GM21360 (cell line): ENCODE measurements around the gene SMAP1.
"Not testable (repeated sequence)": the region's sequence is repeated elsewhere in the genome, so short reads cannot be mapped to it uniquely, and the experiment has no call there.

Experiments
- ATAC-seq: cut with Tn5 transposase; IDR thresholded peaks from one replicate; pipeline ENCODE4 v1.9.1; 2021; ENCODE audit warnings: mild to moderate bottlenecking, moderate library complexity; ENCODE audit not compliant: unreplicated experiment

The SMAP1 gene

DNA sequence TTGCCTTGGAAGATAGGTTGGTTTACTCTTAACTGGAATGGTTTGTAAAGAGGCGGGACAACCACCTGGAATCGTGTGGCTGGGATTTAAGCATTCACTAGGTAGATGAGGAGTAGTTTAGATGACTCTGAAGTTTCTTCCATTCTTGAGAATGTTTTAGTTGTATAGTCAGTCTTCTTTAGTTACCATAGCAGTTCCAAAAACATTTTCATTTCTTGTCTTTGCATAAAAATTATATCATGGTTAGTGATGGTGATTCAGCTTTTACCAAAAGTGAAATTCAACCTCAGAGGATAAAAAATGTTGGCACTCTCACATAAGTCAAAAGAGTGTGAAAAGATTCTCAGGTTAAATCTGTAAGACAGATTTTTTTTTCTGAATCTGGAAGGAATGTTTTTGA lies 70.3 kb downstream of the SMAP1 start:
- no peak for ATAC-seq

DNA sequence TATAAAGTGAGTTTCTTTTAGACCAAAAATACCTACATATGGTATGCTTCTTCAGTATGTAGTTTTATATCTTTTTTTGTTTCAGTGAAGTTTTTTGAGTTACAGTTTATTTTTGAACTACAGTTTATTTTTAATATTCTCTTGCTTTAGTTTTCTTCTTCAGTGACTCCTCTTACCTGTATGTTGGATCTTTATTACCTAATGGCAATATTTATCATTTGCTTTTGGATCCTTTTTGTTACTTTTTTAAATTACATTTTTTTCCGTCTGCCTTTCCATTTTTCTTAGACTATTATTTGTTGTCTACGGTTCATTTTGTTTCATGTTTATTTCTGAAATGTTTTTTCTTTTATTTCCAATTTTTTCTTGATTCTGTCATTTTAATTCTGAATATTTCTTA lies 71.9 kb downstream of the SMAP1 start:
- ATAC-seq, result no peak

DNA sequence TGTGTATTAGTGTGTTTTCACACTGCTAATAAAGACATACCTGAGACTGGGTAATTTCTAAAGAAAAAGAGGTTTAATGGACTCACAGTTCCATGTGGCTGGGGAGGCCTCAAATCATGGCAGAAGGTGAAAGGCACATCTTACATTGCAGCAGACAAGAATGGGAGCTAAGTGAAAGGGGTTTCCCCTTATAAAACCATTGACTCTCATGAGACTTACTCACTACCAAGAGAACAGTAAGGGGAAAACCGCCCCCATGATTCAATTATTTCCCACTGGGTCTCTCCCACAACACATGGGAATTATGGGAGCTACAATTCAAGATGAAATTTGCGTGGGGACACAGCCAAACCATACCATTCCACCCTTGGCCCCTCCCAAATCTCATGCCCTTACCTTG lies 73.1 kb downstream of the SMAP1 start:
- not testable (repeated sequence) for ATAC-seq

DNA sequence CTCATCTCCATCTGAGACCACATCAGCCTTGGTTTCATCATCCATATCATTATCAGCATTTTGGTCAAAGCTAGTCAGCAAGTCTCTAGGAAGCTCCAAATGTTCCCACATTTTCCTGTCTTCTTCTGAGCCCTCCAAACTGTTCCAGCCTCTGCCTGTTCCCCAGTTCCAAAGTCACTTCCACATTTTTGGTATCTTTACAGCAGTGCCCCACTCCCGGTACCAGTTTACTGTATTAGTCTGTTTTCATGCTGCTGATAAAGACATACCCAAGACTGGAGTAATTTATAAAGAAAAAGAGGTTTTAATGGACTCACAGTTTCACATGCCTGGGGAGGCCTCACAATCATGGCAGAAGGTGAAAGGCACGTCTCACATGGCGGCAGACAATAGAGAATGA lies 74.8 kb downstream of the SMAP1 start:
- not testable (repeated sequence) for ATAC-seq

DNA sequence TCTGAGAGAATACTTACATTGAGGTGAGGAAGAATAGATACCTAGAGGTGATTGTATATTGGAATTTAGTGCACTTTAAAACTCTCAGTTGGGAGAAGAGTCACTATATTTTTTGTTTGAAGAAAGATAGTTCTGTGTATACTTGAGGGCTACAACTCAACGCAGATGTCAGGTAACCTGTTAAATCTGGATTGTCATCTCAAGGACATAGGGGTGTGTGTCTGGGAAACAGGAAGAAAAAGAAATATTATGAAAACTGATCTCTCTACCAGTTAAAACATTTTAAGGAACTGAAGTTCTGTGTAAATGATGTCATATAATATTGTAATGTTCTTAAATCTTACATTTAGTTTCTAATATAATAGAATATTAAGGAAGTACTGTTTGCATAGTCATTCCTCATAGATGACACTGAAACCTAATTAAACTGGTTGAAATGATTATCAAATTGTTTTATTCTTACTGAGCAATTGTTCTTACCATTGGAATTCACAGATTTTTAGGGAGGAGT lies 86.2 kb downstream of the SMAP1 start:
- ATAC-seq, result no peak

DNA sequence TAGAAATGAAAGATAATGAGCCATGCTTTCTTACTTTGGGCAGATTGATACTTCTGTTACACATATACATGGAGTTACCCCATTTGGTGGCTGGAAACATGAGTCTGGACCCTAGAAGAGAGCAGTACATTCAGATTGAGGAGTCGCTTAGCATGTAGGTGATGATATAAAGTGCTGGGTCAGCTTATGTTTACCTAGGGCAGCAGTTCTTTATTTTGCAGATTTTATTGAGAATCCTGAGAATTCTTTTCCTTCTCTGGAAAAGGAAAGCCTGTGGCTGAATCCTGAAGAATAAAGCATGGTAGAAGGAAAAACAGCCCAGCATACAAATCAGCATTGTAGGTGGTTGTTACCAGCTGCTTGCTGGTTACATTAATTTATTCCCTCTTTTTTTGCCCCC lies 91.2 kb downstream of the SMAP1 start:
- ATAC-seq, result no peak

DNA sequence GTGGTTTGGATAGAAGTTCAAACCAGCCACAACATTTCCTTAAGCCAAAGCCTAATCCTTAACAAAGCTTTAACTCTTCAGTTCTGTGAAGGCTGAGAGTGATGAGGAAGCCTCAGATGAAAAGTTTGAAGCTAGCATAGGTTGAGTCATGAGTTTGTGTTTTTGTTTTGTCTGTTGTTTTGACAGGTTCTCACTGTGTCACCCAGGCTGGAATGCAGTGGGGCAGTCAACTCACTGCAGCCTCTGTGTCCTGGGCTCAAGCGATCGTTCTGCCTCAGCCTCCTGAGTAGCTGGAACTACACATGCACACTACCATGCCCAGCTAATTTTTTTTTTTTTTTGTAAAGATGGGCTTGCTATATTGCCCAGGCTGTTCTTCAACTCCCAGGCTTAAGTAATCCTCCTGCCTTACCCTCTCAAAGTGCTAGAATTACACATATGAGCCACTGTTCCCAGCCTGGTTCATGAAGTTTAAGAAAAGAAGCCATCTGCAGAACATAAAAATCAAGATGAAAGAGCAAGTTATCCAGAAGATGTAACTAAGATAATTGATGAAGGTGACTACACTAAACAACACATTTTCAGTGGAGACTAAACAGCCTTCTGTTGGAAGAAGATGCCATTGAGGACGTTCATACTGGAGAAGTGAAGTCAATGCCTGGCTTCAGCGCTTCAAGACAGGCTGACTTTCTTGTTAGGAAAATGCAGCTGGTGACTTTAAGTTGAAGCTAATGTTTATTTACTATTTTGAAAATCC lies 96.2 kb downstream of the SMAP1 start:
- ATAC-seq, result no peak

DNA sequence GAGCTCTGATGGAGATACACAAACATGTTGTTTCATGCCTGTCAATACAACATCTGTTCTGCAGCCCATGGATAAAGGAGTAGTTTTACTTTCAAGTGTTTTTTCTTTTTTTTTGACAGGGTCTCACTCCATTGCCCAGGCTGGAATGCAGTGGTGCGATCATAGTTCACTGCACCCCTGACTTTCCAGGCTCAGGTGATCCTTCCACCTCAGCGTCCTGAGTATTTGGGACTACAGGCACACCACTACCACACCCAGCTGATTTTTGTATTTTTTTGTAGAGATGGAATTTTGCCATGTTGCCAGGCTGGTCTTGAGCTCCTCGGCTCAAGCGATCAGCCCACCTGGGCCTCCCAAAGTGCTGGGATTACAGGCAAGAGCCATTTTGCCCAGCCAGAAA lies 97.0 kb downstream of the SMAP1 start:
- ATAC-seq, result no peak

DNA sequence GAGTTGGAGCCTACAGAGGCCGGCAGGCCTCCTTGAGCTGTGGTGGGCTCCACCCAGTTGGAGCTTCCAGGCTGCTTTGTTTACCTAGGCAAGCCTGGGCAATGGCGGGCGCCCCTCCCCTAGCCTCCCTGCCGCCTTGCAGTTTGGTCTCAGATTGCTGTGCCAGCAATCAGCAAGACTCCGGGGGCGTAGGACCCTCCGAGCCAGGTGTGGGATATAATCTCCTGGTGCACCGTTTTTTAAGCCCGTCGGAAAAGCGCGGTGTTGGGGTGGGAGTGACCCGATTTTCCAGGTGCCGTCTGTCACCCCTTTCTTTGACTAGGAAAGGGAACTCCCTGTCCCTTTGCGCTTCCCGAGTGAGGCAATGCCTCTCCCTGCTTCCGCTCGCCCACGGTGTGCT lies 103.7 kb downstream of the SMAP1 start:
- not testable (repeated sequence) for ATAC-seq

DNA sequence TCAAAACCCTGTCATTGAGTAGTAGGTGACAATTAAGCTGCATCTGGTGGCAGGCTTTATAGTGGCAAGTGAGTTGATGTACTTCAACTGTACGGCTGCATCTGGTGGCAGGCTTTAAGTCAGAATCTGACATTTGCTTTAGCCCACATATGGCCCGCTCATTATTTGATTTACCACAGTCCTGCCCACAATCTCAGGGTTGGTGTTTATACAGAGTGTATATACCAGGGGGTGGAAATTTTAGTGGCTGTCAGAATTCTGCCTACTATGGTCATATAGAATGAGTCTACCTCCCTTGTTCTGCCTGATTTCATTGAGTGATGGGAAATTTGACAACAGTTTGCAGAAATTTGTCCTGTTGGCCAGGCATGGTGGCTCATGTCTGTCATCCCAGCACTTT lies 112.3 kb downstream of the SMAP1 start:
- no peak for ATAC-seq

DNA sequence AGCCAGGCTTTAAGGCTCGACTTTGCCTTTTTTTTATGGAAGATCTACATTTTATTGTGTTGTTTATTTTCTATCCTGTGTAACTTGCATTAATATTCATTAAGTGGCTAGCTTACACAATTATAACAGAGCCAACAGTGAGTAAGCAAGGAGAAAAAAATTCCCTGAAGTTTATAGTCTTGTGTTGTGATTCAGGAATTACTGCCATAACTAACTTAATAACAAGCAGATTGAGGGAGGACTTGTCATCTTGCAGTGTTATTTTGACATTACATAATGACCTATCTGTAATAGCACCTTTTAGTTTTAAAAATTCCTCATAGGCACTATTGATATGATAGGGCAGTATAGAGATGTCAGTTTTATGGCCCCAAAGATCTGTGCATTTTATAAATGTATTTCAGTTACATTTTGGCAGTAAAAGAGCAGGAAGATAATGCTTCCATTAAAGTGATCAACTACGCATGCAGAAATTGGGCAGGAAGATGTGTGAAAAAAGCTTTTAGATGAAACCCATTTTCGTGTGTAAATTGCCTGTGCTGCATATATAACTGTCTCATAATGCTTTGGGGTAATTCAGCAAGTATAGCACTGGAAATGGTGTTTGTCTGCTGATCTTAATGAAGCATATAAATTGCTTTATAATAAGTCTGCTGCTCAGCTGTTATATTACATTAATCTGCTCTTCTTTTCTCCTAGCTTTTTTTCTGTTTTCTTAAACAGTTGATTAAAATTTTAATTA lies 123.0 kb downstream of the SMAP1 start:
- no peak for ATAC-seq

DNA sequence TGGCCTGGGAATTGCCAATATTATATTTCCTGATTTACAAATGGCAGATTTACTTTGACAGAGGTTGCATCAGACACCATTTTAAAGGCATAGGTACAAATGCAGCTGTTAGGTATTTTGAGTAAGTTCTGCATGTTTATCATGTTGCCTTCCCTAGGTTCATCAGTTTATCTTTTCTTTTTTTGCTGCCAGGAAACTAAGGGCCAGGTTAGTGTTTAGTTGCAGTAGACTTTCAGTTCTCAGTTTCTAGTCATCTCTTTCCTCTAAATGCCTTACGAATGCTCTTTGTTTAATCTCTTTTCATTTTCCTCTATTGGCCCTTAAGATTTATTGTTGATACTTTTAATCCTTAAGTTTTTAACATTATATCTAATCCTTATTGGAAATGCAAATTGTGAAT lies 129.9 kb downstream of the SMAP1 start:
- ATAC-seq, result peak; percentile 93

DNA sequence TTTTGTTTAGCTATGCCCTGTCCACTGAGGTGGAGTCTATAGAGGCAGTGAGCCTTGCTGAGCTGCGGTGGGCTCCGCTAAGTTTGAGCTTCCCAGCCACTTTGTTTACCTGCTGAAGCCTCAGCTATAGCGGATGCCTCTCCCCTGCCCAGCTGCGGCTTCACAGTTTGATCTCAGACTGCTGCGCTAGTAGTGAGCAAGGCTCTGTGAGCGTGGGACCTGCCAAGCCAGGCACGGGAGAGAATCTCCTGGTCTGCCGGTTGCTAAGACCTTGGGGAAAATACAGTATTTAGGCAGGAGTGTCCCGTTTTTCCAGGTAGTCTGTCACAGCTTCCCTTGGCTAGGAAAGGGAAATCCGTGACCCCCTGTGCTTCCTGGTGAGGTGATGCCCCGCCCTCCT lies 138.4 kb downstream of the SMAP1 start:
- ATAC-seq, result no peak

DNA sequence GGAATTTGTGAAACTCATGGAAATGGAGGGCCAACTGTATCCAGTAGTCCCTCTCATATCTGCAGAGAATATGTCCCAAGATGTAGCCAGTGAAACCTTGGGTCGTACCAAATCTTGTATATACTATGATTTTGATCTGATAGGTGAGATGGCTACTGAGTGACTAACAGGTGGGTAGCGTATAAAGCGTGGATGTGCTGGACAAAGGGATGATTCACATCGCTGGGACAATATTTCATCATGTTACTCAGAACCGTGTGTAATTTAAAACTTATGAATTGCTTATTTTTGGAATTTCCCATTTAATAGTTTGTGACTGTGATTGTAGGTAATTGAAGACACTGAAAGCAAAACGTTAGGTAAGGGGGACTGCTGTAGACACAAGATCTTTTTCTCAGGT lies 144.1 kb downstream of the SMAP1 start:
- no peak for ATAC-seq

DNA sequence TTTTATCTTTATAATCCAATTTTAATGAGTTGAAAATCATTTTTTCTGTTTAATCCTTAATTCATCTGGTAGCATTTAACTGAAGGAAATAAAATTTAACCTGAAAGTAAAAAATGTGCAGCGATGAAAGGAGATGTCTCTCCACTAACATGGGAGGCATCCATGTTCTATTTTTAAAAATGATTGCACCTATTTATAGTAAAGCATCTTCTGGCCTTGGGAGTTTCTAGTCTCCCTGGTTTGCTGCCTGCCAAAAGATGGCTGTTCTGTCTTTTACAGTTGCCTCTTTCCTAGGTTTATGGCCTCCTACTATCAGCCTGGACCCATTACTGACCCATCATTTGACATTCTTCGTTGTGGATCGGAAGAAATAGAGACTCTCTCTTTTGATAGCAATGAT lies 146.2 kb downstream of the SMAP1 start:
- no peak for ATAC-seq

DNA sequence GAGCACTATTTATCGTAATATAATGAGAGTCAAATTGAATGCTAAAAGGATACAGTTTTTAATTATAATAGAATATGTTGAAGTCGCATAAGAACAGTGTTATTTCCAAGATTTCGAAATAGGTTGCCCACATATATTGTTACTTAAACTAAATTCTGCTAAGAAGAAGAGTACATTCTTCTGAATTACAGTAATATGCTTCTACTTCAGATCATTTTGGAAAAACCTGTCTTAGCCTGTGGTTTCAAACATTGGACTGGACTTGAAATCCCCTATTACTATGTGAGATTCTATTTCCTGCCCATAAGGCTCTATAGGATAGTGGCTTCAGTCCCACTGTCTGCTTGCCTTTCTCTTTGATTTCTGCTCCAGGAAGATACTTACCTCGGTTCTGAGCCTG lies 152.0 kb downstream of the SMAP1 start:
- no peak for ATAC-seq

DNA sequence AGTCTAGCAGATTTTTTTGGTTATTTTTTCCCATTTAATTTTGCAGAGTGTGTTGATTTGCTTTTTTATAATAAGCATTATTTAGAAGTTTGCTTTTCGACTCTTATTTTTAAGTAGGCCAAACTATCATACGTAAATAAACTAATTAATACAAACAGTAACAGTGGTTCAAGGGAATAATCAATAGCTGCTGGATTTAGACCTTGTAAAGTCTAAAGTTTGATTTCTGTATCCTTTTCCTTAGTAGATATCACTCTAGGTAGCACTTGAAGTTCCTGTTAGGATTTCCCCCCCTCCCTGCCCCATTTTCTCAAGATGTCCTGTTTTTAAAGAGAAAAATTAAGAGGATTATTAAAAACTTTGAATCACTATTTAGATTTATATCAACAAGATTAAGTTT lies 153.1 kb downstream of the SMAP1 start:
- no peak for ATAC-seq

DNA sequence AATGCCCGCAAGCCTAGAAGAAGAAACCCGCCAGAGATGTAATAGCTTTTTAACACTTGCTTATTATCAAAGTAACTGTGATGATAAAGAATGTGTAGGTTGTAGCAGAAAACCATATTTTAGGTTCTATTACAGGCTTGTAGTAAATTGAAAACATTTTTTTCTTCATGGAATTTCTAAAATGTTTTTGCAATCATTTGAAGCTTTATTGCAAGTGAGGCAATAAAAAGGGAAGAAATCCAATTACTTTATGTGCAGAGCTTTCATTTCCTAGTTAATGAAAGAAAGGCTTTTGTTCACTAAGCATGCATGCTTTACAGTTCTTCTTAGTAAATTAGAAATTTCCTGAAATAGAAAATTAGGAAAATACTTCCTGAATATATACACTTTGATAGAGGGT lies 154.1 kb downstream of the SMAP1 start:
- no peak for ATAC-seq

DNA sequence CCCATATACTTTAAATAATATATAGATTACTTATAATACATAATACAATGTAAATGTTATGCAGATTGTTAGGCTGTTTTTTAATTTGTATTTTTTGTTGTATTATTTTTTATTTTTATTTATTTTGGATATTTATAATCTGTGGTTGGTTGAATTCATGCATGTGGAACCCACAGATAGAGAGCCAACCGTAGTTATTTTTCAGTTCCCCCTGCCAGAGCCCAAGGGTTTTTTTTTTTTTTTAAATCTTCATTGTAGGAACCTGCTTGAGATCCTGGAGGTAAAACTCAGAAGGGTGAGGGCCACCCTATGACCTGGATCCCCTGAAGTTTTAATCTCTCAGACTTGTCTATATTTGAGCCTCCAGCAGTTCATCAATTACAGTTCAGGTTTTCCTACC lies 156.0 kb downstream of the SMAP1 start:
- no peak for ATAC-seq

DNA sequence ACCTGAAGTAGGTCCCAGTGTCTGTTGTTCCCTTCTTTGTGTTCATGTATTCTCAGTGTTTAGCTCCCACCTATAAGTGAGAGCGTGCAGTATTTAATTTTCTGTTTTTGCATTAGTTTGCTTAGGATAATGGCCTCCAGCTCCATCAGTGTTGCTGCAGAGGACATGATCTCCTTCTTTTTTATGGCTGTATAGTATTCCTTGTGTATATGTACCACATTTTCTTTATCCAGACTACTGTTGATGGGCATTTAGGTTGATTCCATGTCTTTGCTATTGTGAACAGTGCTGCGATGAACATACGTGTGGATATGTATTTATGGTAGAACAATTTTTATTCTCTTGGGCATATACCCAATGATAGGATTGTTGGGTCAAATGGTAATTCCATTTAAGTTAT lies 163.7 kb downstream of the SMAP1 start:
- no peak for ATAC-seq

DNA sequence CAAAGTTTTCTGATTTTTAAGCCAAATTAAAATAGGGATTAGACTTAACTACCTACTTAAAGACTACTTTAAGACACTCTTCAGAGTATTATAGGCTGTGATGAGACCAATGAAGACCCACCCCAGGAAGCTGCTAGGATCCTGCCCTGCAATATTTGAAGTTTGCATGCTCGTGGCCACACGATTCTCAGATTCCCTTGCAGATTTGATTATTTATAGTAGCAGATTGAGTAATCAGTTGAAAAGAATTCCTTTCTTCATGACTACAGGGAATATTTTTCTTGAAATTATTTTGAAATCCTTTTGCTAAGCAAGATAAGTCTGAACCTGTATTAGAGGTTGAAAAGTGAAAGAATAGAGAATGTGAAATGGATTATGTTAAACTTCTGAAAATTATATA lies 166.8 kb downstream of the SMAP1 start:
- ATAC-seq, result no peak

DNA sequence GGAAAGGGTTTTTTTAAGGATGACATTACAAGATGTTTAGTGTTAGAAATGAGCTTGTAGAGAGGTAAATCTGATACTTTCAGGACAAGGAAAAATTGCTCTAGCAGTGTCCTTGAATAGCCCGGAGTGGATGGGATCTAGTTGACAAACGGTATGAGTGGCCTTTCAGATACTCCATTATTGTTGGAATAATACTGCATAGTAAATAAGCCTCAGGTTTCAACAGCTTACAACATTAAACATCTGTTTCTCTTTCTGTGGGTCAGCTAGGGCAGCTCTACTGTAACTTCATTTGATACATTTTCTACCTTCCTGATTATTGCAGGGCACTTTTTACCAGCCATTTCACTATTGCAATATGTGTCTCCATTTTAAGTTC lies 171.2 kb downstream of the SMAP1 start:
- ATAC-seq, result no peak
